HG03354 (cell line): ENCODE data around the gene CCP110.
"Not testable (repeated sequence)": the region's sequence is repeated elsewhere in the genome, so short reads cannot be mapped to it uniquely, and the experiment has no call there.

Experiments
- ATAC-seq: cut with Tn5 transposase; IDR thresholded peaks from one replicate; pipeline ENCODE4 v1.9.1; 2021; ENCODE audit warnings: mild to moderate bottlenecking; ENCODE audit not compliant: unreplicated experiment, poor library complexity, severe bottlenecking

CCP110 gene

GRCh38 chr16:19540241-19540970 lies 16.7 kb downstream of the CCP110 start:
- no peak for ATAC-seq

DNA sequence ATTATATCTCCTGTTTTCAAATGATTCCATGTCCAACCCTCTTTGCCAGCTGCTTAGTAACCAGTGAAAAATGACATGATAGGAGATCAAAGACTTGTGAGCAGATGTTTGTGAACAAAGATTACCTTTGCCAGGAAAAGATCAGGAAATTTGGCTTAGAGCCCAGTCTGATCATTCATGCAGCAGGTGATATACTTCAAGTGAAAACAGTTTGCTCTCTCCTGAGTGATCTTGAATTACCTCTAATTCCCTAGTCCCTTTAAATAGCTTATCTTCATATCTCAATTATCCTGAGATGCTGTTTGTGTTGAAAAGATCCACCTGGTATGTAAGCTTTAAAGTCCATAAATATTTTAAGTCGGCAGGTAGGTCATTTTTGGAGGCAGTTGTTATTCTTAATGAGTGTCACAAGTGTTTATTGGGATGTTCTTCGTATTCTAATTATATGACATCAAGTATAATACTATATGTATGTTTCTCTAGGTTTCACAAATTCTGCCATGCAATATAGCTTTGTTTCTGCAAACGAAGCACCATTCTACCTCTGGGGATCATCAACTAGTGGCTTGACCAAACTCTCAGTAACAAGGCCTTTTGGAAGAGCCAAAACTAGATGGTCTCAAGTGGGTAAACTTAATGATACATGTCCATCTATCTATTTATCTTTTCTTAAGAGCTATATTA lies 18.5 kb downstream of the CCP110 start:
- no peak for ATAC-seq

DNA sequence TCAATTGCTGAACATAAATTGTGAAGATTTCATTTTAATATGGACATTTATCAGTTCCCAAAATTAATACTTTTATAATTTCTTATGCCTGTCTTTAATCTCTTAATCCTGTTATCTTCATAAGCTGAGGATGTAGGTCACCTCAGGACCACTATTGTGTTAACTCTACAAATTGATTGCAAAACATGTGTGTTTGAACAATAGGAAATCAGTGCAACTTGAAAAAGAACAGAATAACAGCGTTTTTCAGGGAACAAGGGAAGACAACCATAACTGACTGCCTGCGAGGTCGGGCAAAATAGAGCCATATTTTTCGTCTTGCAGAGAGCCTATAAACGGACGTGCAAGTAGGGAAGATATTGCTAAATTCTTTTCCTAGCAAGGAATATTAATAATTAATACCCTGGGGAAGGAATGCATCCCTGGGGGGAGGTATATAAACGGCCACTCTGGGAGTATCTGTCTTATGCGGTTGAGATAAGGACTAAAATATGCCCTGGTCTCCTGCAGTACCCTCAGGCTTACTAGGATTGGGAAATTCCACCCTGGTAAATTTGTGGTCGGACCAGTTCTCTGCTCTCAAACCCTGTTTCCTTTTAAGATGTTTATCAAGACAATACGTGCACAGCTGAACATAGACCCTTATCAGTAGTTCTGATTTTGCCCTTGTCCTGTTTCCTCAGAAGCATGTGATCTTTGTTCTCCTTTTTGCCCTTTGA lies 19.7 kb downstream of the CCP110 start:
- ATAC-seq, result not testable (repeated sequence)

- ATAC-seq, result no peak
Measured at GRCh38 chr16:19548144-19548543, 24.4 kb downstream of the CCP110 start.

DNA sequence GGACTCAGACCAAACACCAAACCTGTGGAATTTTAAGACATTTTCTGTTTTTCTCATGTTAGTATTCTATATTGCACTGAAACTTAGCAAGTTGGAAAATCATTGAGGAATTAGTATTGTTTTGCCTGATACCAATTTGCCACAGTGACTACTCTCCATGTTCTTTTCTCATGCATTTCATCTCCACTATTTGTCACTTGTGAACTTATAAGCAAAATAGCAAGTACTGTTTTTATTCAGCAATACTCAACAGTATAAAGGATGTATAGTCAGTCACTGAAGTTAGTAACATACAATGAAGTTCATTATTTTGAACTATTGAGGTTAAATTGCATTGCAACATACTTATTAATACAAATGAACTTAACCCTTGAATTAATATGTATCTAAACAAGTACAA lies 25.9 kb downstream of the CCP110 start:
- ATAC-seq, result no peak

- ATAC-seq, result peak; percentile 96
Measured at GRCh38 chr16:19555186-19555937, 31.6 kb downstream of the CCP110 start, which contains the start of gene VPS35L. Gene VPS35L (plus strand): TSS chr16:19555703. CDS start chr16:19555730, 27 bp downstream.

- no peak for ATAC-seq
Measured at GRCh38 chr16:19555938-19556771, 32.4 kb downstream of the CCP110 start.

- no peak for ATAC-seq
Measured at GRCh38 chr16:19559242-19559910, 35.6 kb downstream of the CCP110 start.

DNA sequence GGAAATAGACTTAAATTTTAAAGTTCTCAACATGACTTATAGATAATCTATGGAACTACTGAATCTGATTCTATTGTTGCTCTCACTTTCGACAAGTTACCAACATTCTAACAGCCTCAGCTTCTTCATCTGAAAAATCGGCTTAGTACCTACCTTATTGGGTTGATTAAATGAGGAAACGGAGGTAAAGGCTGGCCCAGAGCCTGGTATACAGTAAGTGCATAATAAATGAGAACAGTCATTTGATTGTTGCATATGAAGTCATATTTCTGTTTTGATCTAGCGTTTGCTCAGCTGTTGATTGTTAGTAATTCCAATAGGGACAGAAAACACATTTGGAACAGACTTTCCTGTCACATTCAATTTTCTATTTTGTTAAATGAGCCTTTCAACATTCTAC lies 36.3 kb downstream of the CCP110 start:
- no peak for ATAC-seq

- no peak for ATAC-seq
Measured at GRCh38 chr16:19563377-19563776, 39.6 kb downstream of the CCP110 start.

DNA sequence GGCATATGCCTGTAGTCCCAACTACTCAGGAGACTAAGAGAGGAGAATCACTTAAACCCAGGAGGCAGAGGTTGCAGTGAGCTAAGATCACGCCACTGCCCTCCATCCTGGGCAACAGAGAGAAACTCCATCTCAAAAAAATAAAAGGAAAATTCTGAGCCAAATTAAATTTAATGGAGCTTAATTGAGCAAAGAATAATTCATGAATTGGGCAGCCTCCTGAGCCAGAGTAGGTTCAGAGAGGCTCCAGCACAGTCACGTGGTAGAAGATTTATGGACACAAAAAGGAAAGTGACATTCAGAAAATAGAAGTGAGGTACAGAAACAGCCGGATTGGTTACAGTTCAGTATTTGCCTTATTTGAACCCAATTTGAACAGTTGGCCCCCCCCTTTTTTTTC lies 42.6 kb downstream of the CCP110 start:
- ATAC-seq, result no peak

DNA sequence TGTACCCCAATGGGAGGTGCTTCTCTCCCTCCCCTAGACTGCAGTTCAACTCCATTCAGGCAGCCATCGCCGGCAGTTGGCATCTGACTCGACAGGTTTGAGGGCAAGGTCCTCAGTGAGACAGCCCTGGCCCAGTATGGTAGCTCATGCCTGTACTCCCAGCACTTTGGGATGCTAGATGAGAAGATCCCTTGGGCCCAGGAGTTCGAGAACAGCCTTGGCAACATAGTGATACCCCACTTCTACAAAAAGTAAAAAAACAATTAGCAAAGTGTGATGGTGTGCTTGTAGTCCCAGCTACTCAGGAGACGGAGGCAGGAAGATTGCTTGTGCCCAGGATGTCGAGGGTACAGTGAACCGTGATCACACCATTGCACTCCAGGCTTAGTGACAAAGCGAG lies 43.8 kb downstream of the CCP110 start:
- ATAC-seq, result no peak

GRCh38 chr16:19573997-19574396 lies 50.3 kb downstream of the CCP110 start:
- ATAC-seq, result no peak

DNA sequence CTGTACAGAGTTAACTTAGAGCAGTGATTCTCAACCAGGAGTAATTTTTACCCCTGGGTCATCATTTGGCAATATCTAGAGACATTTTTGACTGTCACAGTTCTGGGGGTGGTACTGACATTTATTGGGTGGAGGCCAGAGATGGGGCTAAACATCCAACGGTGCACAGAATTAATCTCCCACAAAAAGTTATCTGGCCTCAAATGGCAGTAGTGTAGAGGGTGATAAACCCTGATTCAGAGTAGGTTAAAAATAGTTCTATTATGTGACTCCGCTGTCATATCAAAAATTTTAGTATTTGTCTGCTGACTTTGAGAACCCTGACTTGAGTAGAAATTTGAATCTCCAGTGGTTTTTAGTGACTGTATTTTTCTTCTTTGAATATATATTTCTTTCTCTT lies 50.9 kb downstream of the CCP110 start:
- ATAC-seq, result no peak

GRCh38 chr16:19578378-19578971 lies 54.7 kb downstream of the CCP110 start:
- ATAC-seq, result no peak

DNA sequence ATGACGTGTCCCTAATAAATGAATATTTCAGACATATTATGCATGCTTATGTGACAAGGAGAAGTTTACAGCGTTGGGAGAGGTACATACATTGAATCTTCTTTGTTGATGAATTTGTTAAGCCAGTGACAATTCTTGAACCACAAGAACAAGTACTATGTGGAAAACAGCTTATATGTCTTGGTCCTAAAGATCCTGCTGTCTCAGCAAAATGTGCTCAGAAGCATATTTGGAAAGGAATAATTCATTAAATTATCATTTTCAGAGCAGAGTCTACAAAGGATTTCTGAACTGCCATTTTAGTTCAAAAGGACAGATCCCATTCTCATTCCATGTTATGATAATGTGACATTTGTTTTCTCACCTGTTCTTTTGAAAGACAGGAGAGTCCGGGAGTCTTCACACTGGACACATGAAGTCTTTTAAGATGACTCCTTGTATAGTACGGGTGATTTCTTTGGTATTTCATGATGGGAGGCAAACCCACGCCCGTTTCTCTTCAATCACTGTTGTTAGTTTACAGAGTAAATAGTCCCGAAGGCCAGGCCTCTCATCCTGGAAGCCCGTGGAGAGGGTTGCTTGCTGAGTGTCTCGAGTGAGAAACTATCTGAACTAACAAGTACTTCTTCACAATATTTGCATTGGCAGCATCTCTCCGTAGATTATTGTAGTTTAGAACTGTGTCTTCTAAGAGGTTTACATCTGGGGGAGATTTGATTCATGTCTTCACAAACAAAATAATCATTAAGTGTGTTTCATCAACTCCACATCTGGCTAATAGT lies 58.5 kb downstream of the CCP110 start:
- ATAC-seq, result no peak

DNA sequence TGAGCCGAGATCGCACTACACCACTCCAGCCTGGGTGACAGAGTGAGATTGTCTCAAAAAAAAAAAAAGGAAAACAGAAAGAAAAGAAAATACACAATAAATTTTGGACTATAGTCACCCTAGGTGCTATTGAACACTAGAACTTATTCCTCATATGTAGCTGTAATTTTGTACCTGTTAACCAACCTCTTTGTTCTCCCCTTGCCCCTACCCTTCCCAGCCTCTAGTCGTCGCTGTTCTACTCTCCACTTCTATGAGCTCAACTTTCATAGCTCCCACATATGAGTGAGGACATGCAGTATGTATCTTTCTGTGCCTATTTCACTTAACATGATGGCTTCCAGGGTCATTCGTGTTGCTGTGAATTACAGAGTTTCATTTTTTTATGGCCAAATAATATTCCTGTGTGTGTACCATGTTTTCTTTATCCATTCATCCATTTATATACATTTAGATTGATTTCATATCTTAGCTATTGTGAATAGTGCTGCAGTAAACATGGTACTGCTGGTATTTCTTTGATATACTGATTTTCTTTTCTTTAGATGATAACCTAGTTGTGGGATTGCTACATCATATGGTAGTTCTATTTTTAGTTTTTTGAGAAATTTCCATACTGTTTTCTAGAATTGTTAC lies 60.0 kb downstream of the CCP110 start:
- ATAC-seq, result no peak
